ENCODE results near the gene SMAD5.

SMAD5 gene

DNA sequence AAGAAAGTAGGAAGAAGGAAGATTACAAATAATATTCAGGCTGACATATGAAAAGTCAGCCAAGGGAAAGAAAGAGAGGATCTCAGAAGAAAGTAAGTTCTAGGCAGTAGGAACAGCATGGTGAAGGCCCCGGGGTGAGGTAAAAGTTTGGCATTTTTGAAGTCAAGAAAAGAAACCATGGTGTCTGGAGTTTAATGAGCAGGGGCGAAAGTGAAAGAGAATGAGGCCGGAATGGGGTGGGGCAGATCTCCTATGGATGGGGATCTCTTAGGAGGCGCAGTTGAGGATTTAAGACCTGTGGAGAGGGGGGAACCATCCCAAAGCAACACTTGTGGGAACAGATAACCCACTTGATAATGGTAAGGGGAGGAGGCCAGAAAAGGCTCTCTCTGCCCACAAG is 42.3 kb upstream of the SMAD5 start:
- TF ChIP-seq, protein P1, sequence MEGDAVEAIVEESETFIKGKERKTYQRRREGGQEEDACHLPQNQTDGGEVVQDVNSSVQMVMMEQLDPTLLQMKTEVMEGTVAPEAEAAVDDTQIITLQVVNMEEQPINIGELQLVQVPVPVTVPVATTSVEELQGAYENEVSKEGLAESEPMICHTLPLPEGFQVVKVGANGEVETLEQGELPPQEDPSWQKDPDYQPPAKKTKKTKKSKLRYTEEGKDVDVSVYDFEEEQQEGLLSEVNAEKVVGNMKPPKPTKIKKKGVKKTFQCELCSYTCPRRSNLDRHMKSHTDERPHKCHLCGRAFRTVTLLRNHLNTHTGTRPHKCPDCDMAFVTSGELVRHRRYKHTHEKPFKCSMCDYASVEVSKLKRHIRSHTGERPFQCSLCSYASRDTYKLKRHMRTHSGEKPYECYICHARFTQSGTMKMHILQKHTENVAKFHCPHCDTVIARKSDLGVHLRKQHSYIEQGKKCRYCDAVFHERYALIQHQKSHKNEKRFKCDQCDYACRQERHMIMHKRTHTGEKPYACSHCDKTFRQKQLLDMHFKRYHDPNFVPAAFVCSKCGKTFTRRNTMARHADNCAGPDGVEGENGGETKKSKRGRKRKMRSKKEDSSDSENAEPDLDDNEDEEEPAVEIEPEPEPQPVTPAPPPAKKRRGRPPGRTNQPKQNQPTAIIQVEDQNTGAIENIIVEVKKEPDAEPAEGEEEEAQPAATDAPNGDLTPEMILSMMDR (IDR thresholded peaks at IDR 0.05; ENCODE audit: insufficient read depth, low read length, poor library complexity, severe bottlenecking) = no peak
- no peak overlapping the region for H3K4me3 ChIP-seq (replicated peaks; ENCODE audit: low read depth, low read length)

DNA sequence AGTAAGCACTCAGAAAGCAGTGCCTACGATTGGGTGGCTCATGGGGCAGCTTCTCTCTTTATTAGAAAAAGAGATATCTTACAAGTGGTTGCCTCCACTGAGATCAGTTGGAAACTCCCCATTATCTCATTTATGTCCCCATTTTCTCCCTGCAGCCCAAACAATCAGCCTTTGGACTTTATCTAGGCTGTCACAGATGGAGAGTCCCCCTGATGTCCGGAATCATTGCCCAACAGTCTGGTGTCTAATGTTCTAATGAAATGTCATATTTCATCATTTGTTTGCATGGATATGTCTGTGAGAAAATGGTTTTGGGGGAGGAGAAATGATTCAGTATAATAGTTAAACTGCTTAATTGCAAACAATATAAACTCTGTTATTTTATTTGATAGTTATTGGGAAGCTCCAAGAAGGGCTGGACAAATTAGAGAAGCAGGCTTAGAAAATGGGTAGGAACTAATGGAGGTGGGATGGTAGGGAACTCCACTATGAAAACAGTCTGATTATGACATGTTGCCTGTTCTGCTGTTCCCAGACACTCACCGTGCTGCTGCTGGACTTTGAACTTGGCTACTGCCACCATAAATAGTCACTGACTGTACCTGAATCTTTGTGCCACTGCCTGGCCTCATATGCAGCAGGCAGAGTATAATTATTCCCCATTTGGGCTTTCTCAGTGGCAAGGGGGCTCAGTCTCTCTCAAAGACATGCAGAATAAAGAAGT is 38.3 kb upstream of the SMAD5 start:
- no peaks in the 10 kb centered on the region for H3K36me3 ChIP-seq (ENCODE audit: control insufficient read depth, insufficient read depth, low read length)
- no peaks in the 10 kb centered on the region; the same call in 1 of the 2 replicates for H3K27me3 ChIP-seq (replicated peaks; ENCODE audit: control insufficient read depth, insufficient read depth, low read length)
- TF ChIP-seq, protein P1 (IDR thresholded peaks at IDR 0.05; ENCODE audit: insufficient read depth, low read length, poor library complexity, severe bottlenecking) = no peak
- H3K4me3 ChIP-seq (replicated peaks; ENCODE audit: low read depth, low read length) = no peak overlapping the region
- no peak for DNase-seq (ENCODE audit: extremely low read depth, insufficient read length)

More for the DNA sequence above, 42.3 kb upstream of the SMAD5 start:
- no peaks in the 10 kb centered on the region; the same call in 1 of the 2 replicates for H3K27me3 ChIP-seq (replicated peaks; ENCODE audit: control insufficient read depth, insufficient read depth, low read length)
- no peaks in the 10 kb centered on the region for H3K36me3 ChIP-seq (ENCODE audit: control insufficient read depth, insufficient read depth, low read length)
- DNase-seq (ENCODE audit: extremely low read depth, insufficient read length) = no peak

DNA sequence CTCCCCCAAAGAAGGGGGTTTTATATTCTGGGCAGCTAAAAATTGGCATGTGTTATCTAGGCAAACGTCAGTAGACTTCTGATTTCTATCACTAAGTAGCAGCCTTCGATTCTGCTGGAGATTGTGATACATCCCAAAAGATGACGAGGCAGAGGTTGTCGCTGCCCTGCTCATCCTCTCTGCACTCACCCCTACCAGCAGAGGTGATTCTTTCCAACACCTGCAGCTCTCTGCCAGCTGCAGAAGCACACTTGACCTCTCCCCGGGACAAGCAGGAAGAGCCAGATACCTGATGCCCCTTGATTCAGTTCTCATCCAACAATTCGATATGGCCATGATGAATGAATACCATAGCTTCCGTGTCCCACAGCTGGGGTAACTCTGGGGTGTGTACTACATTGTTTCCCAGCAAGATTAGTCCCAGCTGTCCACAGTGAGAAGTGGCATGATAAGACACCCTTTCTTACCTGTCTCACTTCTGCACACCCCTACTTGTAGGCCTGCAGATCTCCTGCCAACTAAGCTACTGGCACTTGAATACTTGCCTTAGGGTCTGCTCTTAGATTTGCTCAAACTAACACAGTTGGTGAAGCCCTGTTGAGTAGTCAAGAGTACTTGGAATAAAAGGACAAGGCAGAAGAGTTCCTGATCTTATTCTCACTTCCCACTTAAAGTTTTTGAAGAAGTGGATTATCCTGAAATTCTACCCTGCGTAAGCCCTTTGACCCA is 37.6 kb upstream of the SMAD5 start:
- Histone ChIP-seq H3K36me3 (ENCODE audit: control insufficient read depth, insufficient read depth, low read length) (no peaks in the 10 kb centered on the region), H3K4me3 (replicated peaks; ENCODE audit: low read depth, low read length) (no peak overlapping the region), H3K27me3 (replicated peaks; ENCODE audit: control insufficient read depth, insufficient read depth, low read length) (no peaks in the 10 kb centered on the region; the same call in 1 of the 2 replicates)
- no peak for DNase-seq (ENCODE audit: extremely low read depth, insufficient read length)
- TF ChIP-seq, protein P1 (IDR thresholded peaks at IDR 0.05; ENCODE audit: insufficient read depth, low read length, poor library complexity, severe bottlenecking) = no peak

DNA sequence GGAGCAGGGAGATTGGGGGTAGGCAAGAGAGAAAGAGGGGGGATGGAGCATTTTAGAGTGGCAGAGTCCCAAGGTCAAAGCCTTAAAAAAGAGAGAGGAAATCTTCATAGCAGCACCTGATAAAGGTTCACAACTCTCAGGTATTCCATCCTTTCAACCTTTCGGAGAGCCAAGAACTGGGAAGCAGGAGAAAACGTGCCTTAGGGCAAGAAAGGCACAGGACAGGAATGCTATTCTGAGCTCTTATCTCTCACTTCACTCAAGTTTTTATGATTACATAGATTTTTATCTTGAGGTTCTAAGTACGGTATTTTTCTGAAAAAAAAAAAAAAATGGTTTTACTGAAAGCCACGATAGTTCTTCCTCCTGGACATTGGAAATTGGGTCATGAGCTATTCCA is 34.5 kb upstream of the SMAD5 start:
- Histone ChIP-seq H3K4me3 (replicated peaks; ENCODE audit: low read depth, low read length) (no peak overlapping the region), H3K36me3 (ENCODE audit: control insufficient read depth, insufficient read depth, low read length) (no peaks in the 10 kb centered on the region), H3K27me3 (replicated peaks; ENCODE audit: control insufficient read depth, insufficient read depth, low read length) (no peaks in the 10 kb centered on the region; the same call in 1 of the 2 replicates)
- no peak for DNase-seq (ENCODE audit: extremely low read depth, insufficient read length)
- TF ChIP-seq, protein P1 (IDR thresholded peaks at IDR 0.05; ENCODE audit: insufficient read depth, low read length, poor library complexity, severe bottlenecking) = no peak

DNA sequence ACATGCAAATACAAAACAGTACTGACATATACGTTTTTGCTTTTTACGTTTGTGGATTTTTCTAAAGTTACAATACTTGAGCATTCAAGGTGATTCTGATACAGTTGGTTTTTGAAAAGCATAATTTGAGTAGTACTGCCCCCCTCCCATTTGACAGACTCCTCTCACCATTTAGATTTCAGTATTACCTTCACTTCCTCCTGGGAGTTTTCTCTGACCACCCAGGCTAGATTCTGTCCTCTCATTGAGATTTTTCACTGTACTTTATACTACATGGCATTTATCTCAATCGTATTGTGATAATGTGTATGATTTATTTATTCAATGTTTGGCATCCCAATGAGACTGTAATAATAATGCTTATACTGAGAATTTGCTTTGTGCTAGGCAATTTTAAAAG is 32.8 kb upstream of the SMAD5 start:
- no peak for DNase-seq (ENCODE audit: extremely low read depth, insufficient read length)
- TF ChIP-seq, protein P1 (IDR thresholded peaks at IDR 0.05; ENCODE audit: insufficient read depth, low read length, poor library complexity, severe bottlenecking) = no peak
- no peaks in the 10 kb centered on the region; the same call in 1 of the 2 replicates for H3K27me3 ChIP-seq (replicated peaks; ENCODE audit: control insufficient read depth, insufficient read depth, low read length)
- H3K4me3 ChIP-seq (replicated peaks; ENCODE audit: low read depth, low read length) = no peak overlapping the region
- no peaks in the 10 kb centered on the region for H3K36me3 ChIP-seq (ENCODE audit: control insufficient read depth, insufficient read depth, low read length)
